AG20443 (cell line): ENCODE results near the gene SKA2.
"Not testable (repeated sequence)": the region's sequence is repeated elsewhere in the genome, so short reads cannot be mapped to it uniquely, and the experiment has no call there.

Experiments
- DNase-seq: peaks from one replicate; pipeline ENCODE4 v3.0.0; 2012; ENCODE audit warnings: low spot score, mixed read lengths

SKA2 gene

GRCh38 chr17:59097876-59098275 is 57.1 kb downstream of the SKA2 start:
- DNase-seq: no peak

GRCh38 chr17:59094861-59095530 is 60.0 kb downstream of the SKA2 start:
- no peak for DNase-seq

DNA sequence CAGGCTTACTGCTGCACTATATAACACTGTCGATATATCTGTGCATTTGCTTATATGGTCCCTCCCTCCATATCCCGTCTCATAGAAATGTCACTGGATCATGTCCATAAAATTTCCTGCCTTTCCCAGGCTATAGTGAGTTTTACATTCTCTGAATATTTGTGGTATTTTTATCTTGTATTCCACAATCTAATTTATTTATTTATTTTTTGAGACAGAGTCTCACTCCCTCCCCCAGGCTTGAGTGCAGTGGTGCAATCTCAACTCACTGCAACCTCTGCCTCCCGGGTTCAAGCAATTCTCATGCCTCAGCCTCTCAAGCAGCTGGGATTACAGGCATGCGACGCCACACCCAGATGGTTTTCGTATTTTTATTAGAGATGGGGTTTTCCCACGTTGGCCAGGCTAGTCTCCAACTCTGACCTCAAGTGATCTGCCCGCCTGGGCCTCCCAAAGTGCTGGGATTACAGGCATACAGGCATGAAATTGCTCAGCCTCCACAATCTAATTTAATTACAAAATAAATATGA is 61.2 kb downstream of the SKA2 start:
- DNase-seq: peak; percentile 64

- DNase-seq: no peak
Measured at GRCh38 chr17:59093145-59093701, 61.8 kb downstream of the SKA2 start.

GRCh38 chr17:59090593-59090992 is 64.4 kb downstream of the SKA2 start:
- DNase-seq: not testable (repeated sequence)

- DNase-seq: no peak
Measured at GRCh38 chr17:59084154-59084553, 70.8 kb downstream of the SKA2 start.

DNA sequence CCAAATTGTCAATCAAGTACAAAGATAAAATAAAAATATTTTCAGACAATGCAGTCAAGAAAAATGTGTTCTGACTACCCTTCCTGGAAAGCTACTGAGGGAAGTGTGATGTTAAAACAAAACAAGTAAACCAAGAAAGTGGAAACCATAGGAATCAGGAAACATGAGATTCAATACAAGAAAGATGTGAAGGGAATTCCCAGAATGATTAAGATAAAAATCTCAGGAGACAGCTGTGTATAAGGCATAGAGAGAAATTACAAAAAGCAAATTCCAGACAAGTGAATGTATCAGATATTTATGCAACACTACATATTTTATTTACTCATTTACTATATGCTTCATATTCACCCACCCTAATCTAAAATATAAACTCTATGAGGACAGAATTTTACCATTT is 80.5 kb downstream of the SKA2 start:
- no peak for DNase-seq

GRCh38 chr17:59073972-59074371 is 81.0 kb downstream of the SKA2 start:
- DNase-seq: no peak

DNA sequence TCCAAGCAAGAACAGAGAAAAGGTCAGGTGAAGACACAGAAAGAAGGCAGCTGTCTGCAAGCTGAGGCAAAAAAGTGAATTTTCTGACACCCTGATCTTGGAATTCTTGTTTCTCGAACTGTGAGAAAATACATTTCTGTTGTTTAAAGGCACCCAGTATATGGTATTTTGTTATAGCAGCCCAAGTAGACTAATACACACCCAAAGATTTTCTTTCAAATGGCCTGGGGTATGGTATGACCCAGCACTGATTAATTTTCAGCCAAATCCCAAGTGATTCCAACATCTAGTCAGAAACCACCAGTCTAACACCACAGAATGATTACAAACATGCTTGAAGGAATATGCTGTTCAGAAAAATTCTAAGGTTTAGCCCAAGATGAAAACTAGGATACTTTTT is 85.1 kb downstream of the SKA2 start:
- no peak for DNase-seq

DNA sequence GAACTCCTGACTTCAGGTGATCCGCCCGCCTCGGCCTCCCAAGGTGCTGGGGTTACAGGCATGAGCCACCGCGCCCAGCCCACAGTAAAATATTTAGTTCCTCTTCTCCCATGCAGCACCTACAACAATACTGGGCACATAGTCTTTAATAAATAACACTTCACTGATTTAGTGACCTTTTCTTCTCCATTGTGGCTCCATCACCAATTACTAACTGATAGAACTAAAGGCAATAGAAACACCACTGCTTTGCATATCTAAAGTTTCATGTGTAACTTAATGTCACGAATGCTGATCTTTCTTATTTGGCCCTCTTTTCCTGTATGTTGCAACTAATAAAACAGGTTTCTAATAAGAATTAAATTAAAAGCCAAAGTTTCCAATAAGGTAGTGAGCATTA is 87.2 kb downstream of the SKA2 start:
- no peak for DNase-seq

DNA sequence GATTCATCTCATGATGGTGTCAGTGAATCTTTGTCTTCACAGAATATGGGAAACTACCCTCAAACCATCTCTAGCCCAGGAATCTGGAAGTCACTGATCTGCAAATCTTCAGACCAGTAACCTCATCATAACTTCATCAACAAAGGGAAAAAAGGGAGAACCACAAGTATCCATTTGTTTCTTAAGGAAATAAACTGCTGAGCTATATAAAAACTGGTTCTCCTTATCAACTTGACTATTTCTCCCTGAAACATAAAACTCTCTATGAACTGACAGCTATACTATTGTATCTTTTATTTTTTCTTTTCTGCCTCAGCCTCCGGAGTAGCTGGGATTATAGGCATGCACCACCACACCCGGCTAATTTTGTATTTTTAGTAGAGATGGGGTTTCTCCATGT is 87.6 kb downstream of the SKA2 start:
- DNase-seq: no peak

- DNase-seq: no peak
Measured at GRCh38 chr17:59062509-59062908, 92.5 kb downstream of the SKA2 start.
